Activated T-cell treated with anti-CD3 and anti-CD28 coated beads, Interleukin-2, amount 50 U/mL, for 4 hours (primary cell): ENCODE measurements around the gene CA14. TPM values are rescaled to one million over a fixed set of nuclear protein-coding genes. Genes with fewer than 3 reads are reported as not detected.
A peak's percentile ranks its signal among the peaks of the same experiment; 100 is the strongest.

Experiments used
- ATAC-seq, 2 donors: fragments of 200-7000 bp; cut with Tn5 transposase; one replicate each; pipeline ENCODE4 v1.10.0; 2021
- DNase-seq: peaks from one replicate; pipeline ENCODE4 v3.0.0-alpha.2; 2020
- H3K27me3 Mint-ChIP-seq: one replicate; pipeline ENCODE4 v1.8.0; 2021; ENCODE audit warnings: low read depth, mixed read lengths
- H3K36me3 Mint-ChIP-seq: one replicate; pipeline ENCODE4 v1.8.0; 2022; ENCODE audit warnings: mixed read lengths; ENCODE audit not compliant: insufficient read depth
- H3K4me1 Mint-ChIP-seq: one replicate; pipeline ENCODE4 v1.8.0; 2021; ENCODE audit warnings: low read depth, mixed read lengths
- H3K4me3 Mint-ChIP-seq: one replicate; pipeline ENCODE4 v1.8.0; 2021; ENCODE audit warnings: mild to moderate bottlenecking, moderate library complexity, mixed read lengths
- H3K9me3 Mint-ChIP-seq: one replicate; pipeline ENCODE4 v1.8.0; 2021; ENCODE audit warnings: mixed read lengths
- total RNA-seq, 3 donors: library from RNA; stranded (reverse); gene quantifications; one replicate each; pipeline ENCODE4 v1.2.1, GENCODE V29; 2021

Gene CA14
- total RNA-seq, 3 donors from 2014 or later, result not detected

- ATAC-seq, result no peak
- Mint-ChIP-seq H3K4me1 (peaks cover 12% of the 10 kb centered on the region), H3K9me3 (no peaks in the 10 kb centered on the region), H3K36me3 (no peaks in the 10 kb centered on the region), H3K27me3 (peaks cover 34% of the 10 kb centered on the region), H3K4me3 (no peak overlapping the region)
- no peak for DNase-seq
Measured at GRCh38 chr1:150259217-150259616, 1.6 kb downstream of the CA14 start.

- ATAC-seq (no peak), DNase-seq (no peak)
- Mint-ChIP-seq H3K9me3 (no peaks in the 10 kb centered on the region), H3K27me3 (peaks cover 34% of the 10 kb centered on the region), H3K4me3 (no peak overlapping the region), H3K4me1 (peaks cover 12% of the 10 kb centered on the region), H3K36me3 (no peaks in the 10 kb centered on the region)
Measured at GRCh38 chr1:150259758-150260669, 2.4 kb downstream of the CA14 start.

GRCh38 chr1:150261367-150261766, 3.8 kb downstream of the CA14 start:
- Mint-ChIP-seq H3K9me3 (no peaks in the 10 kb centered on the region), H3K36me3 (no peaks in the 10 kb centered on the region), H3K4me1 (peaks cover 2% of the 10 kb centered on the region), H3K4me3 (no peak overlapping the region), H3K27me3 (peaks cover 25% of the 10 kb centered on the region)
- no peak for ATAC-seq
- DNase-seq, result no peak

- Mint-ChIP-seq H3K9me3 (no peaks in the 10 kb centered on the region), H3K36me3 (peaks cover 5% of the 10 kb centered on the region), H3K27me3 (peaks cover 12% of the 10 kb centered on the region), H3K4me1 (peaks cover 9% of the 10 kb centered on the region), H3K4me3 (no peak overlapping the region)
- ATAC-seq (no peak), DNase-seq (no peak)
Measured at GRCh38 chr1:150262388-150263320, 5.1 kb downstream of the CA14 start.

GRCh38 chr1:150263549-150263948, 6.0 kb downstream of the CA14 start:
- Mint-ChIP-seq H3K27me3 (peaks cover 4% of the 10 kb centered on the region), H3K4me3 (no peak overlapping the region), H3K9me3 (no peaks in the 10 kb centered on the region), H3K36me3 (peaks cover 5% of the 10 kb centered on the region), H3K4me1 (peaks cover 15% of the 10 kb centered on the region)
- no peak for ATAC-seq
- no peak for DNase-seq

- DNase-seq, result no peak
- no peak for ATAC-seq
- Mint-ChIP-seq H3K4me1 (peaks cover 23% of the 10 kb centered on the region), H3K36me3 (peaks cover 5% of the 10 kb centered on the region), H3K9me3 (no peaks in the 10 kb centered on the region), H3K4me3 (peak overlapping the region; percentile 96), H3K27me3 (no peaks in the 10 kb centered on the region)
Measured at GRCh38 chr1:150267896-150268295, 10.3 kb downstream of the CA14 start.

- no peak for DNase-seq
- ATAC-seq, result peak; percentile 50 to 55
- H3K4me1 Mint-ChIP-seq, result peaks cover 23% of the 10 kb centered on the region
- H3K9me3 Mint-ChIP-seq, result no peaks in the 10 kb centered on the region
- peak overlapping the region; percentile 96 for H3K4me3 Mint-ChIP-seq
- no peaks in the 10 kb centered on the region for H3K27me3 Mint-ChIP-seq
- peaks cover 5% of the 10 kb centered on the region for H3K36me3 Mint-ChIP-seq
Measured at GRCh38 chr1:150268340-150268704, 10.7 kb downstream of the CA14 start.

- ATAC-seq, result peak; percentile 98 to 99
Measured at GRCh38 chr1:150268705-150269403, 11.3 kb downstream of the CA14 start, which contains the start of gene APH1A. Gene APH1A (minus strand): TSS chr1:150269016. CDS start chr1:150268810, 206 bp downstream.

GRCh38 chr1:150269451-150269850, 11.9 kb downstream of the CA14 start:
- DNase-seq (no peak), ATAC-seq (no peak)
- peaks cover 23% of the 10 kb centered on the region for H3K4me1 Mint-ChIP-seq
- H3K4me3 Mint-ChIP-seq, result peak overlapping the region; percentile 96
- H3K27me3 Mint-ChIP-seq, result no peaks in the 10 kb centered on the region
- H3K9me3 Mint-ChIP-seq, result no peaks in the 10 kb centered on the region
- peaks cover 8% of the 10 kb centered on the region for H3K36me3 Mint-ChIP-seq

More at GRCh38 chr1:150268705-150269403, 11.3 kb downstream of the CA14 start, which contains the start of gene APH1A:
- DNase-seq, result peak; percentile 90
- H3K27me3 Mint-ChIP-seq, result no peaks in the 10 kb centered on the region
- H3K4me1 Mint-ChIP-seq, result peaks cover 23% of the 10 kb centered on the region
- H3K9me3 Mint-ChIP-seq, result no peaks in the 10 kb centered on the region
- H3K36me3 Mint-ChIP-seq, result peaks cover 7% of the 10 kb centered on the region
- H3K4me3 Mint-ChIP-seq, result peak within 1 kb of the TSS; percentile 96

- H3K27me3 Mint-ChIP-seq, result no peaks in the 10 kb centered on the region
- DNase-seq, result no peak
- peaks cover 9% of the 10 kb centered on the region for H3K36me3 Mint-ChIP-seq
- no peaks in the 10 kb centered on the region for H3K9me3 Mint-ChIP-seq
- H3K4me3 Mint-ChIP-seq, result no peak overlapping the region
- peaks cover 23% of the 10 kb centered on the region for H3K4me1 Mint-ChIP-seq
- no peak for ATAC-seq
Measured at GRCh38 chr1:150271291-150271959, 13.9 kb downstream of the CA14 start.

GRCh38 chr1:150273311-150273710, 15.7 kb downstream of the CA14 start:
- Mint-ChIP-seq H3K36me3 (peaks cover 4% of the 10 kb centered on the region), H3K4me3 (no peak overlapping the region)
- ATAC-seq, result no peak

GRCh38 chr1:150280138-150280707, 22.6 kb downstream of the CA14 start:
- Mint-ChIP-seq H3K9me3 (no peaks in the 10 kb centered on the region), H3K27me3 (no peaks in the 10 kb centered on the region), H3K4me3 (no peak overlapping the region), H3K36me3 (peaks cover 1% of the 10 kb centered on the region), H3K4me1 (peaks cover 26% of the 10 kb centered on the region)
- no peak for ATAC-seq
- DNase-seq, result no peak

More at GRCh38 chr1:150273311-150273710, 15.7 kb downstream of the CA14 start:
- Mint-ChIP-seq H3K4me1 (peaks cover 8% of the 10 kb centered on the region), H3K27me3 (no peaks in the 10 kb centered on the region), H3K9me3 (no peaks in the 10 kb centered on the region)
- no peak for DNase-seq

GRCh38 chr1:150281221-150281757, 23.7 kb downstream of the CA14 start:
- DNase-seq (peak; percentile 60), ATAC-seq (peak; percentile 46)
- Mint-ChIP-seq H3K36me3 (peaks cover under 1% of the 10 kb centered on the region), H3K4me3 (peak overlapping the region; percentile 84), H3K27me3 (no peaks in the 10 kb centered on the region), H3K9me3 (no peaks in the 10 kb centered on the region), H3K4me1 (peaks cover 26% of the 10 kb centered on the region)
